ENCODE data around the gene PTPRE.
"Not testable (repeated sequence)": the region's sequence is repeated elsewhere in the genome, so short reads cannot be mapped to it uniquely, and the experiment has no call there.

Gene PTPRE

DNA sequence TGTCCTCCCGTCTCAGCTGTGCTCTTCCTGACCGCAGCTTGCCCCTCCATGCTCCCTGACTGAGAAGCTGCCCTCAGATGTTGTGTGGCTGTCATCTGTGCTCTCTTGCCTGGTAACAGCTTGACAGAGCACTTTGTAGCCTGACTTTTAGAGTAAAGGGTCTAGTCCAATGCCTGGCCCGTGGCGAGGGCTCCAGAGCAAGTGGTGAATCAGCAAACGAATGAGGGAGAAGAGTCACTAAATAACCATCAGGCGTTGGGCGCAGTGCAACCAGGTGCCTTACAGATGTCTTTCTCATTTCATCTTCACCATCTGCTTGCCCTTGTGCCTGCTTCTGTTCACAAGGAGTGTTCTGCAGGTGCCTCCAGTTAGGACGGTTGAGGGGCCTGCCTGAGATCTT, 173.7 kb downstream of the PTPRE start:
- no peak for DNase-seq

DNA sequence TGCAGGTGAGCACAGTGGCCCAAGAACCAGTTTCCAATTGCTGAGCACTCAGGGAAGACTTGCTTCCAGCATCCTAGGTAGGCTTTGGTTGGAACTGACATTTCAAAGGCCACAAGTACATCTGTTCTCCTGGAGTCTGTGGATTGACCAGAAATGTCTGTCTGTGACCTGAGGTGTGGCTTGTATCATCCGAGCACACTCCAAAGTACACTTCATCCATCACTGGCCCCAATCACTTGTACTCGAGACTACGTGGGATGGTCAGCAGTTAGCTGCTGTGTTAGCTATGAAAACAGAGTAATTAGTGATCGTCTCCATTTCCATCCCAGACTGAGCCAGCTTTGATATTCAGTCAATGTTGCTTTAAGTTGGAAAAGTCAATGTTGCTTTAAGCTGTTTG, 174.3 kb downstream of the PTPRE start:
- DNase-seq = no peak

- no peak for DNase-seq
Measured at GRCh38 chr10:128081720-128082119, 174.8 kb downstream of the PTPRE start.

DNA sequence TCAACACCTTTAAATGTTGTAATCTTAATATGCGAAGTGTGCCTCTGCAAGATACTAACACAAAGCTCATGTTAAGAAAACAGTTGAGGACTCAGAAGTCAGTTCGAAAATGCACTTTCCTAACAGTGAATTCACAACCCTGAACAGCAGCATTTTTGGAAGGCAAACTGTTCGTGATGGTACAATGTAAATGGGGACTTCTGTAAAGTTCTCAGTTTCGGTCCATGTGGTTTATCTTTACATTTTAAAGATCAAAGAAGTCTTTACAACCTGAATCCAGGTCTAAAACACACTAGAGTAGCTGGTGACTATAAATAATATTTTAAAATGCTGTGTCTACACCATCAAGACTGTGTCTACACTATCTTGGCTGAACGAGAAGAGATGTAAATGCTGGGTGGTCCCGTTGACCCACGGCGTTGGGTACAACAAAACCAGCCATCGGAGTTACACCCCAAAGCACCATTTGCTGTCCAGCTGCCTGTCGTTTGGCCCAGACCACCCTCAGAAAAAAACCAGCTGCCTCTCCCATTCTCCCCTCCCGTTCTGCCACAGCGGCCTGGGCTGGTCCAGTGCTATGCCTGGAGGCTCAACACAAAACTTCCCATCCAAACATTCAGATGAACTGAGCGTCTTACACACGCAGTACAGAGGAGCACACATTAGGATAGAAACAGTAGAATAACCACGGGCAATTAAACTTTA, 176.4 kb downstream of the PTPRE start:
- no peak for DNase-seq

GRCh38 chr10:128084364-128084763, 177.5 kb downstream of the PTPRE start:
- no peak for DNase-seq

GRCh38 chr10:128084991-128085390, 178.1 kb downstream of the PTPRE start:
- no peak for DNase-seq

GRCh38 chr10:128086003-128086863, 179.3 kb downstream of the PTPRE start:
- no peak for DNase-seq

GRCh38 chr10:128087146-128087883, 180.4 kb downstream of the PTPRE start:
- no peak for DNase-seq

GRCh38 chr10:128087884-128088709, 181.2 kb downstream of the PTPRE start:
- DNase-seq = no peak

- no peak for DNase-seq
Measured at GRCh38 chr10:128091636-128092210, 184.8 kb downstream of the PTPRE start.

GRCh38 chr10:128092454-128092853, 185.6 kb downstream of the PTPRE start:
- no peak for DNase-seq

GRCh38 chr10:128094596-128094995, 187.7 kb downstream of the PTPRE start:
- not testable (repeated sequence) for DNase-seq

GRCh38 chr10:128095027-128095752, 188.3 kb downstream of the PTPRE start:
- DNase-seq = no peak

DNA sequence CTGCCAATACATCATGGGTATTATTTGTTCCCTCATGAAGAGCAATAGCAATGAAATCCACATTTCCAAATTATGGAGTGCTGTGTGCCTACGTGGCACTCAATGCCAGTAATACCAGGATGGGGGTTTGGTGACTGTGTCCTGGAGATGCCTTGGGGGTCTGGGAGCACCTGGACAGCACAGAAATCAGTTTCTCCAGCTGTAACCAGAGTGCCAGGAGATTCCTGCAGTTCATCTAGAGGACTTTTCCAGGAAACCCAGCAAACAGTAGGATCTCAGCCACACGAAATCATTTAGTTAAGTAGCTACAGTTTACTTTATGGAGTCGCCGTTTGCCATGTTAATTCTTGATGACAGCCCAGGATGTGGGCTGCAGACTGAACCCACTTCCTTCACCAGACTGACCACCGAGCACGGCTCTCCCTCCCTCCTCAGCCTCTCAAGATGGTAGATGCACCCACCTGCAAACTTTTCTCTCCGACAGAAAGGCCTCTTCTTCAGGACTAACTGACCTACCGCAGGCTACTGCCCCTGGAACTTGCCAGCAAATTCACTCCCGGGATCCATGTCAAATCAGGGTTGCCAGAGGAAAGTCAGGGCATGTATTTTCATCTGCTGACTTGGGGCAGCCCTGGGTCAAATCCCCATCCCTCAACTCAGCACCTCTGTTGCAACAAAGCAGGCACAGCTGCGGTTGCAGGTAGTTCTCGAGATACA, 189.0 kb downstream of the PTPRE start:
- DNase-seq = peak; percentile 5

GRCh38 chr10:128096486-128097199, 189.7 kb downstream of the PTPRE start:
- no peak for DNase-seq

- DNase-seq = peak; percentile 18
Measured at GRCh38 chr10:128097783-128098182, 190.9 kb downstream of the PTPRE start.

- DNase-seq = no peak
Measured at GRCh38 chr10:128098631-128099030, 191.7 kb downstream of the PTPRE start.

DNA sequence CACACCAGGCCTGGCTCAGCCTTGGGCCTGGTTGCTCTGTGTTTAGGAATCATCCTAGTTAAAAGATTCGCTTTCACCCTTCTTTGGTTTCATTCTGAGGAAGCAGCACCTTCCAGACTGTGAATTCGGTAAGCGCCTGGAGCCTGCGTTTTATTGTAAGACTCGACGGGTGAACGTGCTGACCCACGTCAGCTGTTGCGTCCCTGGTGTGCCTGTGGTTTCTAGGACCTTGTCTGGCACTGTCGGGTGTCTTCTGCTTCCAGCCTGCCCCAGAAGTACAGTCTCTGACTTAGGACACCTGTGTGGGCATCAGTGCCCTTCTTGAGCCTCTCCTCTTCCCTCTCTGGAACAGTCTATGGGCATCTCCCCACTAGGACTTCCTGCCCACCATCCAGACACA, 193.0 kb downstream of the PTPRE start:
- DNase-seq = no peak

DNA sequence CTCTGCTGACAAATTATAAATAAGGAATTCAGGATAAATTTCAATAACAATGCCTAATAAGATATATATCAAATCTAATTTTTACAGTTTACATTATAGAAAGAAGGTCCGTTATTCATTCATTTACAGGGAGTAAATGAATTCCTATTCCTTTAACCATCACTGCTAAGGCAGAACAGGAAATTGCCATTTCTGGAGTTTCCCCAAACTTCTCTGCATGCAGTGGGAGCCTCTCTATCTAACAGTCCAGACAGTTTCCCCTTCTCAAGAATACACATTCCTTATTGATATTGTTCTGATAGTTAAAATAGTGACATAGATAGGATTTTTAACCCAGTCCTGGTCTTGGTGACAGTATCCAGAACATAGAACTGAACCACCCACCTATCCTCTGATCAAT, 195.0 kb downstream of the PTPRE start:
- no peak for DNase-seq
